ENCODE measurements around the gene MEF2C.

GRCh38 chr5:88676637-88677375 is 206.2 kb downstream of the MEF2C start:
- TF ChIP-seq, protein P1, sequence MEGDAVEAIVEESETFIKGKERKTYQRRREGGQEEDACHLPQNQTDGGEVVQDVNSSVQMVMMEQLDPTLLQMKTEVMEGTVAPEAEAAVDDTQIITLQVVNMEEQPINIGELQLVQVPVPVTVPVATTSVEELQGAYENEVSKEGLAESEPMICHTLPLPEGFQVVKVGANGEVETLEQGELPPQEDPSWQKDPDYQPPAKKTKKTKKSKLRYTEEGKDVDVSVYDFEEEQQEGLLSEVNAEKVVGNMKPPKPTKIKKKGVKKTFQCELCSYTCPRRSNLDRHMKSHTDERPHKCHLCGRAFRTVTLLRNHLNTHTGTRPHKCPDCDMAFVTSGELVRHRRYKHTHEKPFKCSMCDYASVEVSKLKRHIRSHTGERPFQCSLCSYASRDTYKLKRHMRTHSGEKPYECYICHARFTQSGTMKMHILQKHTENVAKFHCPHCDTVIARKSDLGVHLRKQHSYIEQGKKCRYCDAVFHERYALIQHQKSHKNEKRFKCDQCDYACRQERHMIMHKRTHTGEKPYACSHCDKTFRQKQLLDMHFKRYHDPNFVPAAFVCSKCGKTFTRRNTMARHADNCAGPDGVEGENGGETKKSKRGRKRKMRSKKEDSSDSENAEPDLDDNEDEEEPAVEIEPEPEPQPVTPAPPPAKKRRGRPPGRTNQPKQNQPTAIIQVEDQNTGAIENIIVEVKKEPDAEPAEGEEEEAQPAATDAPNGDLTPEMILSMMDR (IDR thresholded peaks at IDR 0.05; ENCODE audit: low read length): no peak
- no peak for TF ChIP-seq EZH2 (IDR thresholded peaks at IDR 0.05; ENCODE audit: borderline replicate concordance, low read length)
